ENCODE results near the gene NCAM1. TPM values are rescaled to one million over a fixed set of nuclear protein-coding genes. Genes with fewer than 3 reads are reported as not detected.

Gene NCAM1
- total and polyA plus RNA-seq, 9 of the 15 experiments (the other 6 are each of a cell fraction or from before 2014, with no cell fraction given): 0.09 to 0.23 TPM; not detected in 7

GRCh38 chr11:113072237-113072858 lies 111.1 kb downstream of the NCAM1 start (continued):
- no peak for TF ChIP-seq CUX1 (CRISPR knock-in tag; IDR thresholded peaks at IDR 0.05)
- TF ChIP-seq E2F4 (CRISPR knock-in tag; IDR thresholded peaks at IDR 0.05; ENCODE audit: low read depth): no peak

Measured in K562 (cell line).